ENCODE results near the gene KRTAP25-1.

The KRTAP25-1 gene

DNA sequence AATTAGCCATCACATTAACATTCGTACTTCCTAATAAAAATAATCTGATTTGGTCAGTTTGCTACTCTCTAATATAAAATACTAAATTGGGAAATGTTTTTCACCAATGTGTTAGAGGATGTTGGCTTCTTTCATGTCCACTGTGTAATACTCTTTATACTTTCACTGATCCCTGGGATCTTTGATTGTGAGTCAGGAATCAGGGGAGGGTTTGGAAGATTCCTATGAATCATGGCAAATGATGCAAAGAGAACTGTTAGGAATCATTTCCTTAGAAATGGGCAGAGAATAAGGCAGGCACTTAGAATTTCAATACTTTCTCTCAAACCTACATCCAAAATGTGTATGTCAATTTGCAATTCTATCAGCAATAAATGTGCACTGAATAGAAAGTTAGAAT is 37.5 kb downstream of the KRTAP25-1 start:
- FAIRE-seq = no peak
- DNase-seq (ENCODE audit: insufficient read length, low spot score) = no peak

DNA sequence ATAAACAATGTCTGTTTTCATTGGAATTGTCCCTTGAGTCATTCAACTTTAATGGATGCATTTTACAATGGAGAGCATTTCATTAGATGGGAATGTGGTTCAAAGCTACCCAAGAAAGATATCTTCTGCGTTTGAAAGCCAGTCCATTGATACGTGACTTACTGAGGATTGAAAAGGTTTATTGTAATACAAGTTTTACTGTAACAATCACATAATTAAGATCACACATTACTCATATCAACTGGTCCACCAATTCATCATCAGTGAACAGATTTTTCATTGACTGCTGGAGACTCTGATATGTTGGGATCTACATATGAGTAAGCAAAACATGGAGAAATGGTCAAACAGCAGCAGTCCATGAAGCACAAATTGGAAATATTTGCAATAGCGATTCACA is 39.4 kb downstream of the KRTAP25-1 start:
- no peak for DNase-seq (ENCODE audit: insufficient read length, low spot score)

DNA sequence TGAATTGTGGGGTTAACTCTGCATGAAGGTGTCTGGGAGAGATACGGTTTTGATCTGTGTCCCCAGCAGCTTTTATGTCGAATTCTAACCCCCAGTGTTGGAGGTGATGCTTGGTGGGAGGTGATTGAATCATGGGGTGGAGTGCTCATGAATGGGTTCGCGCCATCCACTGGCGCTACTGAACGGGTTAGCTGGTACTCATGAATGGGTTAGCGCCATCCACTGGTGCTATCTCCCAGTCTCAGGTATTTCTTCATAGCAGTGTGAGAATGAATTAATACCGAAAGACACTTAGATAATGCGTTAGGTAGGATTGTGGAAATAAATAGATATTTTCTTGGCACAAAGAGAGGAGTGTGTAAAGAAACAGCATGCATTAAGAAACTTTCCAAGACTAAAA is 40.5 kb downstream of the KRTAP25-1 start:
- FAIRE-seq (no peak), DNase-seq (ENCODE audit: insufficient read length, low spot score) (no peak)

More for the DNA sequence above, 39.4 kb downstream of the KRTAP25-1 start:
- no peak for FAIRE-seq

DNA sequence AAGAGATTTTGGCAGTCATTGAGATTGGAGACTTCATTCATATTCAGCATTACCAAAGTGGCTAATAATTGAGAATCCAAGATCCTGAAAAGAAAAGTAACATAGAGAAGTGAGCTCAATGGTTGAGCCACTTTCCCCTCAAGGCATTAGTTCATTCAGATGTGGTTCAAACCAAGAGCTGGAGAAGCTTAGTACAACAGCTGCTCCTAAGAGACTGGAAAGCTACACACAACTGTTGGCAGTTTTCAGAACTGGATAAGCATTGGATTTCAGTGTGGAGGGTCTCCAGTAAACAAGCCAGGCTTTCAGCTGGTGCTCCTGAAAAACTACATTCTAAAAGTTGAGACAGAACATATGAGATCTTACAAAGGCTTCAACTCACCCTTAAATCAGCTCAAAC is 44.3 kb downstream of the KRTAP25-1 start:
- FAIRE-seq (no peak), DNase-seq (ENCODE audit: insufficient read length, low spot score) (no peak)

DNA sequence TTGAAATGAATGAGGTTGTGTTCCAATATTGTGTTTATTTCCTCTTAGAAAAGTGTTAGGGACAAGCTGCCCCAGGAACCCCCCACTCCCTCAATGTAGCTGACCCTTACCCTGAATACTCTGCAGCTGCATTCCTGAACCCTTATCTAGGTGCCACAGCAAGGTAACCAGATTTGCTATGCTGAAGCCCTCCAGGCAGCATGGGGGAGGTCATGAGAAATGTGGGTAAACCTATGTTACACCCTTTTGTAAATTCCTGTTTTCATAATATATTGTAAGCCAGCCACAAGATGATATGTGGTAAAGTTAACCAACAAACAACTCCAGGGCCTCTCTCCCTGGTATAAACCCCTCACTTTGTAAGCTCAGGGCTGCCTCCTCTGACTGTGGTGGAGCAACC is 45.6 kb downstream of the KRTAP25-1 start:
- DNase-seq (ENCODE audit: insufficient read length, low spot score) (no peak), FAIRE-seq (no peak)

DNA sequence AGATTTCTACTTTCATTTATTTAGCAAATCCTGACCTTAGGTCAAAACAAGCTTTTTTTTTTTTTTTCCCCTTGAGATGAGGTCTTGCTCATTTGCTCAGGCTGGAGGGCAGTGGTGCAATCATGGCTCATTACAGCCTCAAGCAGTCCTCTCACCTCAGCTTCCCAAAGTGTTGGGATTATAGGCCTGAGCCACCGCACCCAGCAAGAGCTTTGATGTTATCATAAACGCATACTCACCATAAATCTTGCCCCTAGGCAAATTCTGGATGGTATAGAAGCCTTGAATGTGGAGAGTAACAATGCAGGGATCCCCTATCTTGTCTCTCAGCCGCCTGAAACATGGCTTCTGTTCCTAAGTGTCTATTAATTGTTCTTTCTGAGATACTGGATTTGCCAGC is 48.7 kb downstream of the KRTAP25-1 start:
- FAIRE-seq (no peak), DNase-seq (ENCODE audit: insufficient read length, low spot score) (no peak)
